GM21447 (cell line): ENCODE data around the gene ZSCAN31.
"Not testable (repeated sequence)": the region's sequence is repeated elsewhere in the genome, so short reads cannot be mapped to it uniquely, and the experiment has no call there.

Source experiments
- ATAC-seq: cut with Tn5 transposase; IDR thresholded peaks from one replicate; pipeline ENCODE4 v1.9.1; 2021; ENCODE audit not compliant: unreplicated experiment

ZSCAN31 gene

GRCh38 chr6:28323813-28324424 lies 12.0 kb downstream of the ZSCAN31 start:
- ATAC-seq, result no peak

- ATAC-seq, result no peak
These were observed 13.3 kb downstream of the ZSCAN31 start for GRCh38 chr6:28322661-28323060.

GRCh38 chr6:28317866-28318265 lies 18.1 kb downstream of the ZSCAN31 start:
- ATAC-seq, result not testable (repeated sequence)

- ATAC-seq, result no peak
These were observed 20.3 kb downstream of the ZSCAN31 start for GRCh38 chr6:28315628-28316027.

- ATAC-seq, result no peak
These were observed 23.0 kb downstream of the ZSCAN31 start for GRCh38 chr6:28312939-28313338.

GRCh38 chr6:28311139-28311823 lies 24.7 kb downstream of the ZSCAN31 start:
- ATAC-seq, result no peak

- ATAC-seq, result not testable (repeated sequence)
These were observed 29.6 kb downstream of the ZSCAN31 start for GRCh38 chr6:28306363-28306762.

- ATAC-seq, result peak; percentile 90
These were observed 32.4 kb downstream of the ZSCAN31 start for GRCh38 chr6:28303570-28303969.

- ATAC-seq, result no peak
These were observed 39.4 kb downstream of the ZSCAN31 start for GRCh38 chr6:28296520-28297060.

- no peak for ATAC-seq
These were observed 40.6 kb downstream of the ZSCAN31 start for GRCh38 chr6:28295326-28295725.

GRCh38 chr6:28291573-28291972 lies 44.4 kb downstream of the ZSCAN31 start:
- no peak for ATAC-seq

- ATAC-seq, result no peak
These were observed 53.0 kb downstream of the ZSCAN31 start for GRCh38 chr6:28282926-28283325.

- peak; percentile 78 for ATAC-seq
These were observed 54.5 kb downstream of the ZSCAN31 start, which contains the start of gene PGBD1 for GRCh38 chr6:28281288-28282064. Gene PGBD1 (plus strand): TSS chr6:28281572. CDS start chr6:28283814, 2,242 bp downstream.

GRCh38 chr6:28280595-28281287 lies 55.2 kb downstream of the ZSCAN31 start:
- no peak for ATAC-seq

GRCh38 chr6:28277746-28278145 lies 58.2 kb downstream of the ZSCAN31 start:
- ATAC-seq, result no peak

- ATAC-seq, result no peak
These were observed 61.1 kb downstream of the ZSCAN31 start for GRCh38 chr6:28274888-28275287.
